Kidney (tissue), 14 donors: ENCODE measurements around the gene SRCIN1. TPM values are rescaled to one million over a fixed set of nuclear protein-coding genes. Genes with fewer than 3 reads are reported as not detected.

Experiments
- DNase-seq, 5 donors: peaks; one replicate each; pipeline ENCODE4 v3.0.0-alpha.2; 2013 to 2020
- FAIRE-seq: peaks from 2 replicates; lab custom pipeline; 2012; peaks lifted over from hg19 to GRCh38; lab: Jason Lieb, UNC
- H3K27ac ChIP-seq, 2 donors: one replicate each; pipeline ENCODE4 v1.7.0; 2013; ENCODE audit warnings: low read depth in 2 of 2, low read length in 2 of 2, inconsistent platforms in 1 of 2
- H3K27me3 ChIP-seq: one replicate; pipeline ENCODE4 v1.7.1; 2013; ENCODE audit warnings: low read length, inconsistent platforms; ENCODE audit not compliant: control insufficient read depth, insufficient read depth
- H3K36me3 ChIP-seq, 3 donors: one replicate each; pipeline versions ENCODE4 v1.7.0 to v1.7.1; 2013; ENCODE audit warnings: low read length in 3 of 3, control low read depth in 1 of 3, inconsistent platforms in 1 of 3; ENCODE audit not compliant: insufficient read depth in 3 of 3, control insufficient read depth in 2 of 3
- H3K4me1 ChIP-seq, 3 donors: one replicate each; pipeline versions ENCODE4 v1.7.0 to v1.7.1; 2013; ENCODE audit warnings: low read length in 3 of 3, inconsistent platforms in 1 of 3, low read depth in 1 of 3; ENCODE audit not compliant: control insufficient read depth in 2 of 3, insufficient read depth in 2 of 3
- H3K4me3 ChIP-seq, 3 donors: one replicate each; pipeline versions ENCODE4 v1.7.0 to v1.8.1; 2013; ENCODE audit warnings: low read length in 3 of 3, control low read depth in 1 of 3, inconsistent platforms in 1 of 3
- H3K9ac ChIP-seq, 3 donors: one replicate each; pipeline versions ENCODE4 v1.7.0 to v1.7.1; 2013; ENCODE audit warnings: low read length in 3 of 3, control low read depth in 1 of 3, inconsistent platforms in 1 of 3
- H3K9me3 ChIP-seq, 3 donors: one replicate each; pipeline versions ENCODE4 v1.7.0 to v1.7.1; 2013; ENCODE audit warnings: low read length in 3 of 3, control low read depth in 1 of 3, inconsistent platforms in 1 of 3; ENCODE audit not compliant: control insufficient read depth in 2 of 3, insufficient read depth in 1 of 3
- CTCF ChIP-seq: IDR thresholded peaks from 3 replicates; pipeline ENCODE4 v1.5.1; 2012; ENCODE audit warnings: mild to moderate bottlenecking, moderate library complexity, borderline replicate concordance; ENCODE audit not compliant: insufficient read depth; ENCODE audit errors: extremely low read depth
- intact Hi-C: fragments of 100-400 bp; cut with DNase I; formaldehyde crosslinking; loops from one replicate; pipeline ENCODE4 v1.11.1; 2022
- polyA plus RNA-seq: library from polyadenylated mRNA; stranded (reverse); fragments of 350-450 nt; fragmentation: Illumina TruSeq; extraction: RNeasy Lipid Tissue Mini Kit (QIAGEN cat#74804); gene quantifications from one replicate; pipeline ENCODE4 v1.2.3, GENCODE V29; 2014; ENCODE audit warnings: low read depth, low replicate concordance; ENCODE audit not compliant: insufficient read depth
- total RNA-seq: library from RNA; stranded (reverse); fragmentation: NEBNext Ultra II Directional; extraction: Animal tissue kit (Norgen Biotek cat#: 25700); gene quantifications from one replicate; pipeline ENCODE4 v1.2.1, GENCODE V29; 2021
- donor health status: control.
- donor health status: control.
- donor health status: control.
- donor health status: control.
- donor health status: control.
- donor health status: DM: yes; HTN: yes; CAD: no.
- donor health status: Normal renal cell carcinoma (clear cell type).

The SRCIN1 gene
- total and polyA plus RNA-seq, 2 donors from 2014 or later, result 0.34 to 6.1 TPM

- Histone ChIP-seq H3K27ac (no peak overlapping the region), H3K9me3 (no peaks in the 10 kb centered on the region), H3K9ac (no peak overlapping the region), H3K36me3 (no peaks in the 10 kb centered on the region), H3K4me1 (peaks cover 0 to 3% (median 0%) of the 10 kb centered on the region in 3 donors), H3K4me3 (no peak overlapping the region), H3K27me3 (peaks cover 8% of the 10 kb centered on the region)
- FAIRE-seq (no peak), DNase-seq (peak; percentile 69 to 90 (median 86))
- intact Hi-C loops, result no loop called here
- TF ChIP-seq CTCF, result no peak
These were observed 32.9 kb downstream of the SRCIN1 start for GRCh38 chr17:38572669-38573365.

GRCh38 chr17:38571833-38572668 is 33.7 kb downstream of the SRCIN1 start:
- TF ChIP-seq CTCF, result no peak
- no peak overlapping the region for H3K4me3 ChIP-seq
- FAIRE-seq, result no peak
- intact Hi-C loops, result no loop called here
- H3K36me3 ChIP-seq, result no peaks in the 10 kb centered on the region
- H3K27ac ChIP-seq, result no peak overlapping the region
- no peaks in the 10 kb centered on the region for H3K9me3 ChIP-seq
- DNase-seq, result peak in 2 of 5 donors; percentile 73 to 80
- H3K4me1 ChIP-seq, result peaks cover 0 to 3% (median 0%) of the 10 kb centered on the region in 3 donors
- H3K27me3 ChIP-seq, result peaks cover 8% of the 10 kb centered on the region
- H3K9ac ChIP-seq, result no peak overlapping the region

- Histone ChIP-seq H3K4me1 (peaks cover 0 to 3% (median 0%) of the 10 kb centered on the region in 3 donors), H3K9me3 (no peaks in the 10 kb centered on the region), H3K9ac (no peak overlapping the region), H3K36me3 (no peaks in the 10 kb centered on the region), H3K4me3 (no peak overlapping the region), H3K27ac (no peak overlapping the region), H3K27me3 (peaks cover 23% of the 10 kb centered on the region)
- DNase-seq (no peak), FAIRE-seq (no peak)
- intact Hi-C loops, result no loop called here
- no peak for TF ChIP-seq CTCF
These were observed 35.8 kb downstream of the SRCIN1 start for GRCh38 chr17:38569701-38570512.
